SK-N-SH (cell line): ENCODE results near the gene PSMG3. TPM values are rescaled to one million over a fixed set of nuclear protein-coding genes. Genes with fewer than 3 reads are reported as not detected.

Experiments used
- CTCF ChIA-PET: fragments of 300-600, 350-600 bp; formaldehyde crosslinking; extraction: SDS; loops from one replicate; lab custom pipeline; 2021; lab: Yijun Ruan, JAX
- POLR2A ChIA-PET: fragments of 350-600 bp; sonication (Branson Sonifier 250); formaldehyde crosslinking; extraction: SDS; loops from one replicate; lab custom pipeline; 2020; ENCODE audit warnings: antibody characterized with exemption, inconsistent platforms; lab: Yijun Ruan, JAX
- DNase-seq: peaks from one replicate; pipeline ENCODE4 v3.0.0; 2012
- H2AFZ ChIP-seq: fragments of 200-600 bp; sonication (generic); 2 replicates; pipeline ENCODE4 v1.8.1; 2016; ENCODE audit warnings: antibody characterized with exemption, mild to moderate bottlenecking, low read depth
- H3F3A ChIP-seq: fragments of 200-600 bp; sonication (generic); replicated peaks from 2 replicates; pipeline ENCODE3; 2016; ENCODE audit warnings: antibody characterized with exemption, mild to moderate bottlenecking; ENCODE audit not compliant: insufficient read depth
- H3K27ac ChIP-seq, 2 experiments: fragments of 200-500 bp in 1 of 2; fragments of 200-600 bp in 1 of 2; sonication (Bioruptor generic) in 1 of 2; sonication (generic), shearing (Covaris generic) in 1 of 2; 2 replicates each; pipeline versions ENCODE4 v1.5.1 to v1.6.1; 2014 to 2016; ENCODE audit warnings: low read depth in 2 of 2, inconsistent platforms in 1 of 2, low read length in 1 of 2, mild to moderate bottlenecking in 1 of 2, mixed read lengths in 1 of 2
- H3K27me3 ChIP-seq: fragments of 200-600 bp; sonication (generic), shearing (Covaris generic); 2 replicates; pipeline ENCODE4 v1.6.1; 2016; ENCODE audit warnings: mixed run types; ENCODE audit not compliant: insufficient read depth
- H3K36me3 ChIP-seq, 2 experiments: fragments of 200-500 bp in 1 of 2; fragments of 200-600 bp in 1 of 2; sonication (Bioruptor generic) in 1 of 2; sonication (generic) in 1 of 2; replicated peaks in 1 of 2; 2 replicates each; pipeline versions ENCODE3 to v1.5.1; 2014 to 2016; ENCODE audit warnings: low read length in 1 of 2, mild to moderate bottlenecking in 1 of 2; ENCODE audit not compliant: insufficient read depth in 2 of 2, control insufficient read depth in 1 of 2
- H3K4me1 ChIP-seq, 2 experiments: fragments of 200-500 bp in 1 of 2; fragments of 200-600 bp in 1 of 2; sonication (Bioruptor generic) in 1 of 2; sonication (generic), shearing (Covaris generic) in 1 of 2; 2 replicates each; pipeline versions ENCODE4 v1.5.1 to v1.6.1; 2014 to 2016; ENCODE audit warnings: low read depth in 1 of 2, low read length in 1 of 2, mixed run types in 1 of 2; ENCODE audit not compliant: insufficient read depth in 2 of 2, control insufficient read depth in 1 of 2
- H3K4me2 ChIP-seq: fragments of 200-600 bp; sonication (generic), shearing (Covaris generic); 2 replicates; pipeline ENCODE4 v1.6.1; 2017; ENCODE audit warnings: mixed run types
- H3K4me3 ChIP-seq, 2 experiments: fragments of 200-500 bp in 1 of 2; fragments of 200-600 bp in 1 of 2; sonication (Bioruptor generic) in 1 of 2; sonication (generic), shearing (Covaris generic) in 1 of 2; 2 replicates each; pipeline versions ENCODE4 v1.5.1 to v1.8.1; 2014 to 2016; ENCODE audit warnings: low read depth in 2 of 2, inconsistent platforms in 1 of 2, low read length in 1 of 2, mild to moderate bottlenecking in 1 of 2, mixed read lengths in 1 of 2, moderate library complexity in 1 of 2
- H3K79me2 ChIP-seq: fragments of 200-600 bp; sonication (generic); 2 replicates; pipeline ENCODE4 v1.8.1; 2017; ENCODE audit warnings: mild to moderate bottlenecking; ENCODE audit not compliant: insufficient read depth
- H3K9ac ChIP-seq: fragments of 200-600 bp; sonication (generic); 2 replicates; pipeline ENCODE4 v1.6.1; 2017; ENCODE audit warnings: mixed run types
- H3K9me2 ChIP-seq: fragments of 200-600 bp; sonication (generic); 2 replicates; pipeline ENCODE4 v1.6.1; 2017; ENCODE audit warnings: mixed run types
- H3K9me3 ChIP-seq: fragments of 200-600 bp; sonication (generic); 2 replicates; pipeline ENCODE4 v1.6.1; 2017; ENCODE audit warnings: mixed run types, mild to moderate bottlenecking, moderate library complexity
- H4K20me1 ChIP-seq: fragments of 200-600 bp; sonication (generic); 2 replicates; pipeline ENCODE4 v1.6.1; 2017; ENCODE audit warnings: mild to moderate bottlenecking, mixed run types; ENCODE audit not compliant: insufficient read depth
- EP300 ChIP-seq, 2 experiments: IDR thresholded peaks; 2 replicates each; pipeline versions ENCODE4 v1.4.0 to v1.6.1; 2012; ENCODE audit warnings: borderline replicate concordance in 1 of 2, low read depth in 1 of 2, low read length in 1 of 2
- FOXJ3 ChIP-seq: sonication (generic); formaldehyde crosslinking; IDR thresholded peaks from 2 replicates; pipeline ENCODE4 v1.5.1; 2020; ENCODE audit warnings: mild to moderate bottlenecking, missing genetic modification reagents
- GABPA ChIP-seq: IDR thresholded peaks from 2 replicates; pipeline ENCODE4 v1.4.0; 2012; ENCODE audit warnings: low read depth, mild to moderate bottlenecking
- JUND ChIP-seq: IDR thresholded peaks from 2 replicates; pipeline ENCODE4 v1.4.0; 2012
- MEF2A ChIP-seq: IDR thresholded peaks from 2 replicates; pipeline ENCODE4 v1.4.0; 2012; ENCODE audit warnings: low read depth, borderline replicate concordance
- MXI1 ChIP-seq: IDR thresholded peaks from 2 replicates; pipeline ENCODE4 v1.6.1; 2012; ENCODE audit warnings: mild to moderate bottlenecking, low read depth, low read length, improper control_type of control experiment
- NFIC ChIP-seq: IDR thresholded peaks from 2 replicates; pipeline ENCODE4 v1.4.0; 2012; ENCODE audit warnings: borderline replicate concordance
- POLR2AphosphoS5 ChIP-seq: IDR thresholded peaks from 2 replicates; pipeline ENCODE4 v1.6.1; 2012; ENCODE audit warnings: low read depth, low read length
- RAD21 ChIP-seq: IDR thresholded peaks from 2 replicates; pipeline ENCODE4 v1.6.1; 2012; ENCODE audit warnings: mild to moderate bottlenecking, low read length
- RCOR1 ChIP-seq: fragments of 150-350 bp; IDR thresholded peaks from 2 replicates; pipeline ENCODE4 v1.6.1; 2017; ENCODE audit warnings: antibody characterized with exemption, low read length
- SIN3A ChIP-seq: IDR thresholded peaks from 2 replicates; pipeline ENCODE4 v1.6.1; 2012; ENCODE audit warnings: low read depth, mild to moderate bottlenecking, low read length, moderate library complexity, borderline replicate concordance
- YY1 ChIP-seq: IDR thresholded peaks from 2 replicates; pipeline ENCODE4 v1.4.0; 2012; ENCODE audit warnings: low read depth, mild to moderate bottlenecking
- WGBS: methylation state at CpG from one replicate; pipeline ENCODE4 v1.1.6; 2017; ENCODE audit warnings: low lambda C conversion rate; 5-methylcytosine and 5-hydroxymethylcytosine counted together
- polyA plus RNA-seq, 3 experiments: library from polyadenylated mRNA; depleted of rRNA; stranded (reverse); fragments of >200 nt; gene quantifications; 2 replicates each; pipeline ENCODE4 v1.2.3, GENCODE V29; 2012
- TF ChIP-seq, protein P1 (sequence below): IDR thresholded peaks from 2 replicates; pipeline ENCODE4 v1.6.1; 2012; ENCODE audit warnings: mild to moderate bottlenecking, low read depth, low read length, moderate library complexity
- TF ChIP-seq, protein P2 (sequence below): IDR thresholded peaks from 2 replicates; pipeline ENCODE4 v1.4.0; 2012; ENCODE audit warnings: low read depth, borderline replicate concordance
- TF ChIP-seq, protein P3 (sequence below): IDR thresholded peaks from 2 replicates; pipeline ENCODE4; 2012
- TF ChIP-seq, protein P4 (sequence below): fragments of 150-350 bp; IDR thresholded peaks from 2 replicates; pipeline ENCODE4 v1.6.1; 2016; ENCODE audit warnings: mild to moderate bottlenecking, low read depth, low read length
- TF ChIP-seq, protein P5 (sequence below): fragments of 200-600 bp; sonication (generic); IDR thresholded peaks from 2 replicates; pipeline ENCODE4 v1.6.1; 2017; ENCODE audit warnings: antibody characterized with exemption, mild to moderate bottlenecking, moderate library complexity

The PSMG3 gene
- polyA plus RNA-seq, 1 of the 3 experiments (the other 2 are of a cell fraction), result 109 TPM

DNA sequence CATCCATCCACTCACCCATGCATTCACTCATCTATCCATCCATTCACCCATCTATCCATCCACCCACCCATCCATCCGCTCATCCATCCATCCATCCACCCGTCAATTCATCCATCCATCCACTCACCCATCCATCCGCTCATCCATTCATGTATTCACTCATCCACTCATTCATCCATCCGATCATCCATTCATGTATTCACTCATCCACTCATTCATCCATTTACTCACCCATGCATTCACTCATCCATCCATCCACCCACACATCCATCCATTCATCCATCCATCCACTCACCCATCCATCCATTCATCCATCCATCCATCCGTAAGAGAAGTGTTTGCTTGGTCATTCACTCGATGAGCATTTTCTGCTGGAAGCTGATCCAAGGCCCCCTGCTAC is 8.7 kb upstream of the PSMG3 start (continued):
- TF ChIP-seq, protein P1, sequence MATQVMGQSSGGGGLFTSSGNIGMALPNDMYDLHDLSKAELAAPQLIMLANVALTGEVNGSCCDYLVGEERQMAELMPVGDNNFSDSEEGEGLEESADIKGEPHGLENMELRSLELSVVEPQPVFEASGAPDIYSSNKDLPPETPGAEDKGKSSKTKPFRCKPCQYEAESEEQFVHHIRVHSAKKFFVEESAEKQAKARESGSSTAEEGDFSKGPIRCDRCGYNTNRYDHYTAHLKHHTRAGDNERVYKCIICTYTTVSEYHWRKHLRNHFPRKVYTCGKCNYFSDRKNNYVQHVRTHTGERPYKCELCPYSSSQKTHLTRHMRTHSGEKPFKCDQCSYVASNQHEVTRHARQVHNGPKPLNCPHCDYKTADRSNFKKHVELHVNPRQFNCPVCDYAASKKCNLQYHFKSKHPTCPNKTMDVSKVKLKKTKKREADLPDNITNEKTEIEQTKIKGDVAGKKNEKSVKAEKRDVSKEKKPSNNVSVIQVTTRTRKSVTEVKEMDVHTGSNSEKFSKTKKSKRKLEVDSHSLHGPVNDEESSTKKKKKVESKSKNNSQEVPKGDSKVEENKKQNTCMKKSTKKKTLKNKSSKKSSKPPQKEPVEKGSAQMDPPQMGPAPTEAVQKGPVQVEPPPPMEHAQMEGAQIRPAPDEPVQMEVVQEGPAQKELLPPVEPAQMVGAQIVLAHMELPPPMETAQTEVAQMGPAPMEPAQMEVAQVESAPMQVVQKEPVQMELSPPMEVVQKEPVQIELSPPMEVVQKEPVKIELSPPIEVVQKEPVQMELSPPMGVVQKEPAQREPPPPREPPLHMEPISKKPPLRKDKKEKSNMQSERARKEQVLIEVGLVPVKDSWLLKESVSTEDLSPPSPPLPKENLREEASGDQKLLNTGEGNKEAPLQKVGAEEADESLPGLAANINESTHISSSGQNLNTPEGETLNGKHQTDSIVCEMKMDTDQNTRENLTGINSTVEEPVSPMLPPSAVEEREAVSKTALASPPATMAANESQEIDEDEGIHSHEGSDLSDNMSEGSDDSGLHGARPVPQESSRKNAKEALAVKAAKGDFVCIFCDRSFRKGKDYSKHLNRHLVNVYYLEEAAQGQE, result no peak
- no peak for TF ChIP-seq FOXJ3 (CRISPR knock-in tag)
- TF ChIP-seq, protein P2, sequence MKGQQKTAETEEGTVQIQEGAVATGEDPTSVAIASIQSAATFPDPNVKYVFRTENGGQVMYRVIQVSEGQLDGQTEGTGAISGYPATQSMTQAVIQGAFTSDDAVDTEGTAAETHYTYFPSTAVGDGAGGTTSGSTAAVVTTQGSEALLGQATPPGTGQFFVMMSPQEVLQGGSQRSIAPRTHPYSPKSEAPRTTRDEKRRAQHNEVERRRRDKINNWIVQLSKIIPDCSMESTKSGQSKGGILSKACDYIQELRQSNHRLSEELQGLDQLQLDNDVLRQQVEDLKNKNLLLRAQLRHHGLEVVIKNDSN, result no peak
- TF ChIP-seq, protein P3, sequence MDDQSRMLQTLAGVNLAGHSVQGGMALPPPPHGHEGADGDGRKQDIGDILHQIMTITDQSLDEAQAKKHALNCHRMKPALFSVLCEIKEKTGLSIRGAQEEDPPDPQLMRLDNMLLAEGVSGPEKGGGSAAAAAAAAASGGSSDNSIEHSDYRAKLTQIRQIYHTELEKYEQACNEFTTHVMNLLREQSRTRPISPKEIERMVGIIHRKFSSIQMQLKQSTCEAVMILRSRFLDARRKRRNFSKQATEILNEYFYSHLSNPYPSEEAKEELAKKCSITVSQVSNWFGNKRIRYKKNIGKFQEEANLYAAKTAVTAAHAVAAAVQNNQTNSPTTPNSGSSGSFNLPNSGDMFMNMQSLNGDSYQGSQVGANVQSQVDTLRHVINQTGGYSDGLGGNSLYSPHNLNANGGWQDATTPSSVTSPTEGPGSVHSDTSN, result no peak
- no peak for TF ChIP-seq GABPA
- TF ChIP-seq RCOR1, result no peak
- no peak for TF ChIP-seq POLR2AphosphoS5
- no peak for TF ChIP-seq MXI1
- TF ChIP-seq RAD21, result no peak
- no peak for TF ChIP-seq SIN3A
- no peak for TF ChIP-seq EP300 (IDR thresholded peaks at IDR 0.05; ENCODE audit: borderline replicate concordance in 1 of 2, low read depth in 1 of 2, low read length in 1 of 2)

DNA sequence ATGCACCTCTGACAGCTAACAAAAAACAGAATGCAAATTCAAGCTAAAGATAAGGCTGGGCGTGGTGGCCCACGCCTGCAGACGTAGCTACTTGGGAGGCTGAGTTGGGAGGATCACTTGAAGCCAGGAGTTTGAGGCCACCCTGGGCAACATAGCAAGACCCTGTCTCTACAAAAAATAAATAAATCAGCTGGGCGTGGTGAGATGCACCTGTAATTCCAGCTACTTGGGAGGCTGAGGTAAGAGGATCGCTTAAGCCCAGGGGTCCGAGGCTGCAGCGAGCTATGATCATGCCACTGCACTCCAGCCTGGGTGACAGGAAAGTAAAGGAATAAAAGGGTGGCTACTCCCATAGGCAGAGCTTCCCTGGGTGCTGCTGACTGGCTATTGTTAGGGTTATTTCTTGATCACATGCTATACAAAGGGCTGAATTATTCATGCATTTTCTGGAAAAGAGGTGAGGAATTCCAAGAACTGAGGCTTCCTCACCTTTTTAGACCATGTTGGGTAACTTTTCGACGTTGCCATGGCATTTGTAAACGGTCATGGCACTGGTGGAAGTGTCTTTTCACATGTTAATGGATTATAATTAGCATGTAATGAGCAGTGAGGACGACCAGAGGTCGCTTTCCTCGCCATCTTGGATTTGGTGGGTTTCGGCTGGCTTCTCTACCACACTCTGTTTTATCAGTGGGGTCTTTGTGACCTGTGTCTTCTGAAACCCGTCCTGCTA is 6.9 kb upstream of the PSMG3 start:
- Histone ChIP-seq H3K36me3 (peaks cover 0 to 3% of the 10 kb centered on the region in 2 experiments), H3K9ac (no peak overlapping the region), H3K79me2 (no peaks in the 10 kb centered on the region), H4K20me1 (no peaks in the 10 kb centered on the region), H3K4me3 (no peak overlapping the region), H2AFZ (no peak overlapping the region), H3F3A (peaks cover 13% of the 10 kb centered on the region), H3K4me1 (peaks cover 0 to 7% of the 10 kb centered on the region in 2 experiments; a peak in 1 of 4 replicates), H3K9me3 (no peaks in the 10 kb centered on the region), H3K27me3 (no peaks in the 10 kb centered on the region), H3K9me2 (no peaks in the 10 kb centered on the region), H3K27ac (no peak overlapping the region), H3K4me2 (no peak overlapping the region)
- CTCF ChIA-PET, result interaction anchor here (0.5 to 1.6 kb wide), 2 partner anchors 559 to 771 kb away, joined by 3 to 4 read pairs; no protein-coding TSS in a partner anchor
- no peak for DNase-seq
- POLR2A ChIA-PET, result no interaction called here
- WGBS, result 84% methylated on average over 15 of the region's 15 CpGs
- TF ChIP-seq, protein P4, sequence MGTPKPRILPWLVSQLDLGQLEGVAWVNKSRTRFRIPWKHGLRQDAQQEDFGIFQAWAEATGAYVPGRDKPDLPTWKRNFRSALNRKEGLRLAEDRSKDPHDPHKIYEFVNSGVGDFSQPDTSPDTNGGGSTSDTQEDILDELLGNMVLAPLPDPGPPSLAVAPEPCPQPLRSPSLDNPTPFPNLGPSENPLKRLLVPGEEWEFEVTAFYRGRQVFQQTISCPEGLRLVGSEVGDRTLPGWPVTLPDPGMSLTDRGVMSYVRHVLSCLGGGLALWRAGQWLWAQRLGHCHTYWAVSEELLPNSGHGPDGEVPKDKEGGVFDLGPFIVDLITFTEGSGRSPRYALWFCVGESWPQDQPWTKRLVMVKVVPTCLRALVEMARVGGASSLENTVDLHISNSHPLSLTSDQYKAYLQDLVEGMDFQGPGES, result no peak
- TF ChIP-seq YY1 (no peak), JUND (no peak), RCOR1 (no peak), POLR2AphosphoS5 (no peak), NFIC (no peak), MEF2A (no peak)
- TF ChIP-seq, protein P5, sequence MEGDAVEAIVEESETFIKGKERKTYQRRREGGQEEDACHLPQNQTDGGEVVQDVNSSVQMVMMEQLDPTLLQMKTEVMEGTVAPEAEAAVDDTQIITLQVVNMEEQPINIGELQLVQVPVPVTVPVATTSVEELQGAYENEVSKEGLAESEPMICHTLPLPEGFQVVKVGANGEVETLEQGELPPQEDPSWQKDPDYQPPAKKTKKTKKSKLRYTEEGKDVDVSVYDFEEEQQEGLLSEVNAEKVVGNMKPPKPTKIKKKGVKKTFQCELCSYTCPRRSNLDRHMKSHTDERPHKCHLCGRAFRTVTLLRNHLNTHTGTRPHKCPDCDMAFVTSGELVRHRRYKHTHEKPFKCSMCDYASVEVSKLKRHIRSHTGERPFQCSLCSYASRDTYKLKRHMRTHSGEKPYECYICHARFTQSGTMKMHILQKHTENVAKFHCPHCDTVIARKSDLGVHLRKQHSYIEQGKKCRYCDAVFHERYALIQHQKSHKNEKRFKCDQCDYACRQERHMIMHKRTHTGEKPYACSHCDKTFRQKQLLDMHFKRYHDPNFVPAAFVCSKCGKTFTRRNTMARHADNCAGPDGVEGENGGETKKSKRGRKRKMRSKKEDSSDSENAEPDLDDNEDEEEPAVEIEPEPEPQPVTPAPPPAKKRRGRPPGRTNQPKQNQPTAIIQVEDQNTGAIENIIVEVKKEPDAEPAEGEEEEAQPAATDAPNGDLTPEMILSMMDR, result no peak
